Stimulated activated CD8-positive, alpha-beta memory T cell treated with anti-CD3 and anti-CD28 coated beads, Interleukin-7, amount 100 ng/mL, for 24 hours (primary cell): ENCODE data around the gene IL32.

Experiments
- DNase-seq: peaks from one replicate; pipeline ENCODE4 v3.0.0-alpha.2; 2020; ENCODE audit warnings: low read depth

IL32 gene

DNA sequence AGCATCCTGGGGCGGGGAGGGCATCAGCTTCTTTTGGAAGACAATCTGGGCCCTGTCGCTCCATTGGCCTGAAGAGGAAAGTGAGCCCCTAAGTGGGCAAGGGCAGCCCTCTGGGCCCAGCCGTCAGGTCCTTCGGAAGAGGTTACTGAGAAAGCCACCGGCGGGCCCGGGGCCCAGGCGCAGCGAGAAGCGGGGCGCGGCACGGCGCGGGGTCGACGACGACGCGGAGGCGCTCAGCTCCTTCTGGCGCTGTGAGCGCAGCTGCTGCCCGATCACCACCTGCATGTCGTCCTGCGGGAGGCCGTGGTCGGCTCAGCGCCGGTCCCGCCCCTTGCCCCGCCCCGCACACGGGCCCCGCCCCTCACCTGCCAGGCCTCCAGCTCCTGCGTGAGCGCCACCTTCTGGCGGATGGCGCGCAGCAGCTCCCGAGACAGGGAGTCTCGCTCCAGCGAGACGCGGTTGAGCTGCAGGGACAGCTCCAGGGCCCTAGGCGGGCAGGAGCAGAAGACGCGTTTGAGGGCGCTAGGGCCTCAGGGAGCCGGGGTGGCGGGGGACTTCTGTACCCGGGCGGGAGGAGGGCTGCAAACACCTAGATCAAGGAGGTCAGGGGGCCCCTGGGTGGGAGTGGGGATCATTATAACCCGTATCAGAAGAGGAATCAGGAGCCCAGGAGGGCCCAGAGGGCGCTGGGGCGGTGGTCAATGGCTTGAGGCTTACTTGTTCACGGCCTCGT lies 37.3 kb upstream of the IL32 start:
- peak; percentile 74 for DNase-seq

DNA sequence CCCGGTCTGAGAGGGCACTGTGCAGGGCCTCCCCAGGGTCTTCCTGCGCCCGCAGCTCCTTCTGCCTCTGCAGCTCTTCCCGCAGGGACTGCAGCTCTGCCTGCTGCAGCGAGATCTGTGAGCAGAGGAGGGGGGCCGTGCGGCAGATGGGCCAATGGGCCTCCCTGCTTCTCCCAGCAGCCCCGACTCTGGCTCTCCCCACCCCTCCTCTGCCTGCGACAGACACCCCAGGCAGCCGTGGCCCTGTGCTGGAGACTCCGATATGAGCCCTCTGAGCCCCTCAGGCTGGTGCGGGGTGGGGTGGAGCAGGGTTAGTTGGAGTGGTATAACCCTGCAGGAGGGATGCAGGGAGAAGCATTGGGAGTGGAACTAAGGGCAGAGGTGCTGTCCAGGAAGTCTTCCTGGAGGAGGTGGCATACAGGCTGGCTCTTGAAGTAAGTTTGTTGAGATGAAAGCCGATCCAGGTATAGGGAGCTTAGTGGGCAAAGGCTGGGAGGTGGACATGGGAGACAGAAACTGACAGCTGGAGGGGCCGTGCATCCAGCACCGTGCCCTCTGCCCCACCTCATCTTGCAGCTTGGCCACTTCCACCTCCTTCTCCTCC lies 36.6 kb upstream of the IL32 start:
- no peak for DNase-seq

DNA sequence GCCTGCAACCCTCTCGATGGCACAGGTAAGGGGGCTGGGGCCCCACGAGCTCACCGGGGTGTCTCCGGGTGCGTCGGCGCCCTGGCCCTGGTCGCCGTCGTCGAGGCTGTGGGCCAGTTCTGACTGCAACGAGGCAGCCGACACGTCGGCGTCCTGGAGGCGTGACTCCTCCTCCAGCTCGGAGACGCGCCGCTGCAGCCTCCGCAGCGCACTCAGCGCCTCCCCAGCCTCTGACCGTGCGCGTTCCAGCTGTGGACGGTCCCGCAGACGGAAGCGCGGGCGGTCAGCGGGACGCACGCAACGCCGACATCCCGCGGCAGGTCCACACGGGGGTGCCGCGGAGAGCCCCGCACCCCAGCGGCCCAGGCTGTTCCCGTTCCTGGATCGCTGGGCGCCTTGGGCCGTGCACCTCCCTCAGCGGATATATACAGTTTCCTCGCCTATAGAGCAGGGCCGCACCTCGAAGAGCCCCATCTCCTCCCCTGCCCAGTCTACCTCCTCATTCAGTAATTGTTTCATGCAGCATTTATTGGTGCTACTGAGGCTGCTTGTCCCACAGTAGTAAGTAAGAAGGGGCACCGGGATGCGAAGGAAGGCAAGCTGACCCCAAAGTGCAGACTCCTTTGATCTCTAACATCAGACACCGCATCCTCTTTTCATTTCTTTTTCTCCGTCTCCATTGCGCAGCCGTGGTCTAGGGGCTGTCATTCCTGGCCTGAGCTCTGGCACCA lies 35.8 kb upstream of the IL32 start:
- DNase-seq: no peak

DNA sequence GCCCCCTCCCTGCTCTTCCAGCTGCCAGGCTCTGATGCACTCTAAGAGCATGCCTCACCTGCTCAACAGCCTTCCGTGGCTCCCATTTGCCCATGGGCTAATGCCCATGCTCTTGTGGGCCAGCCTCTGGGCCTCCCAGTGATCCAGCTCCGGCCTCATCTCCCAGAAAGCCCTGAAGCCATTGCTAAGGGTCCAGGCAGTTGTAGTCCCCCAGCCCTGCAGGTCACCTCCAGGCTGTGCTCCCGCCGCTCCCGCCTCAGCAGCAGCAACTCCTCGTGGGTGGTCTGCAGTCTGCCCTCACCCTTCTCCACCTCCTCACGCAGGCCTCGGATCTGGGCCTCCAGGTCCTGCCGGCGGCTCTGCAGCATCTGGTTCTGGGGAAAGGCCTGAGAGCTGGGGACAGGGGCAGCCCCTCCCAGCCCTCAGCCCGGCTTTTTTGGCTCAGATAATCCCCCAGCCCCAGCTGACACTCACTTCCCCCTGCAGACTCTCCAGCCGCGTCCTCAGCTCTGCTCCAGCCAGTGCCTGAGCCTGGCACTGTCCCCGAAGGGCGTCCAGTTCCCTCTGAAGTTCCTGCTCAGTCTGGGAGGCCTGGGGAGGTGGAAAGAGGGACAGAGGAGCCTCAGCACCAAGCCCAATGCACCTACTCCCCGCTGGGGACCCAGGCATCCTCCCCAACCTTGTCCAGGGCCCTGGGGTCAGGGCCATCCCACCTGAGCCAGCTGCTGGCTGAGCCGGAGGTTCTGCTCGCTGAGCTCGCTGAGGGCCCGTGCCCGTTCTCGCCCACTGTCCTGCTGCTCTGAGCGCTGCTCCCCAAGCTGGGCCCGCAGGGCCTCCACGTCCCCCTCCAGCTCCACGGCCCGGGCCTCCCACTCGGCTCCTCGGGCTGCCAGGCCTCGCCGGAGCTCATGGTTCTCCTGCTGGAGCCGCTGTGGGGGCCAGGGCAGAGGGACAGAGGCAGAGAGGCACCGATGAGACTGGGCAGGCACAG lies 34.9 kb upstream of the IL32 start:
- no peak for DNase-seq

DNA sequence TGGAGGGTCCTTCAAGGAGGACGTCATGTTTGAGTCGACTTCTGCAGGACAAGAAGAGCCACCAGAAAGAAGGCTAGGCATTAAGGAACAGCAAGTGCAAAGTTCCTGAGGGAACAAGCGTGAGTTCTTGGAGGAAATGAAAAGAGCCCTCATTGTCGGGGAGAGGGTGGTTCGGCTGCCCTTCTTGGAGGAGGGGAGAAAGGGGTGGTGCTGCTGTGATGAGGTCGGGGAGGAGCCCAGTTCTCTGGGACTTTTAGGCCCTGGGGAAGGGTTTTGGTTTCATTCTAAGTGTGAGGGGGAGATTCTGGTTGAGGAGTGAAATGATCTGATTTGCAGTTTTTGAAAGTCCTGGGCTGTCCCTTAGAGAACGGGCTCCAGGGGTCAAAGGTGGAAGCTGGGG lies 32.8 kb upstream of the IL32 start:
- no peak for DNase-seq

DNA sequence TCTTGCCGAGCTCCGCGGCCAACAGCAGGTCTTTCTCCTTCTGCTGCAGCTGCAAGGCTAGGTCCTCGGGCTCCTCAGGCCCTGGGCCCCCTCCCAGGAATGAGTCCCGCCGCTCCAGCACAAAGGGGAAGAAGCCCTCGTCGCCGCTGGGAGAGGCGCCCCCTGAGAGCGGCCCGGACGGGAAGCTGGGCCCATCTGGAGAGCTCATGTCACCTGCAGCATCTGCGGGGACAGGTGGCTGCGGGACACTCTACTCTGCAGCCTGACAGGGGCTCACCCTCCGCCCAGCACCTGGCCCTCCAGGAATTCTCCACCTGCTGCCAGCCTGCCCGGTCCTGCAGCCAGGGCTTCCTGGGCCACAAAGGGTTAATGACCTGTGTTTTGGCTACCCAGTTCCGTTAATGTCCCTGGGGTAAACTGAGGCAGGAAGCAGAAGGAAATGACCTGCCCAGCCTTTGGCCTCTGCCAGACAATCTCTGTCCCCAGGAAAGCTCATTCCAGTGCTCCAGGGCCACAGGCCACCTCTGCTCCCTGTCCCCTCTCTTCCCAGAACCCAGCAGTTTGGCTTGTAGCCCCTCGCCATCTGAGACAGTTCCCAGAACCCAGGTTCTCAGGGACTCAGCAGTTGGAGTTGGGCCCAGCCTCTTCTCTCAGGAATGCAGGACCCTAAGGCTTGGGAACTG lies 30.0 kb upstream of the IL32 start:
- DNase-seq: no peak

DNA sequence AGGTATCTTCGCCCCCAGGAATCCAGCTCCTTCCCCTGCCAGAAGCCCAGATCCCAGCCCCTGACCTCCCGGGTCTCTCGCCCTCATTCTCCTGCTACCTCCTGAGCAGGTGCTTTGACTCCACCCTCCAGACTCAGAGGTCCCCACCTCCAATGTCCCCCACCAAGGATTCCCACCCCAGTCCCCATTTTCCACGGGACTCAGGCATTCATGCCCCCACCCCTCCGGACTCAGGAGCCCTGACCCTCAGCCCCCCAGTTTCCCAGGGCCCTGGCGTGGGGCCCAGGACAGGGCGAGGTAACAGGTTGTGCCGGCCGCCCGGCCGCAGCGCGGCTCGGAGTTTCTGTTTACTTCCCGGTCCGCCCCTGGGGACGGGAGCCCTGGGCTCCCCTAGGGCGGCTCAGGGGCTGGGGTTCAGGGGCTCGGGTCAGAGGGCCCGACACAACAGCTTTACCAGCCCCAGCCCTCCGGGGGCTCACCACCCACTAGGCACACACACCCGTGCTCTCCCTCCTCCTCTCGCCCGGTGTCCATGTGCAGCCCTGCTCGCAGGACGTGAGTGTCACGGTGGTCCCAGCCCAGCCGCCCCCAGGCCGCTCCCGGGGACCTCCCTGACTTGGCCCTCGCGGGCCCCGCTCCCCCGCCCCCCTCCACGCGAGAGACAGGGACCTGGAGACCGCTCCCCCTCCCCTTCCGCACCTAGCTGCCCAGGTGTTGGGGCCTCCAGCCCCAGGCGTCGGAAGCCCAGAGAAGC lies 29.3 kb upstream of the IL32 start:
- no peak for DNase-seq

DNA sequence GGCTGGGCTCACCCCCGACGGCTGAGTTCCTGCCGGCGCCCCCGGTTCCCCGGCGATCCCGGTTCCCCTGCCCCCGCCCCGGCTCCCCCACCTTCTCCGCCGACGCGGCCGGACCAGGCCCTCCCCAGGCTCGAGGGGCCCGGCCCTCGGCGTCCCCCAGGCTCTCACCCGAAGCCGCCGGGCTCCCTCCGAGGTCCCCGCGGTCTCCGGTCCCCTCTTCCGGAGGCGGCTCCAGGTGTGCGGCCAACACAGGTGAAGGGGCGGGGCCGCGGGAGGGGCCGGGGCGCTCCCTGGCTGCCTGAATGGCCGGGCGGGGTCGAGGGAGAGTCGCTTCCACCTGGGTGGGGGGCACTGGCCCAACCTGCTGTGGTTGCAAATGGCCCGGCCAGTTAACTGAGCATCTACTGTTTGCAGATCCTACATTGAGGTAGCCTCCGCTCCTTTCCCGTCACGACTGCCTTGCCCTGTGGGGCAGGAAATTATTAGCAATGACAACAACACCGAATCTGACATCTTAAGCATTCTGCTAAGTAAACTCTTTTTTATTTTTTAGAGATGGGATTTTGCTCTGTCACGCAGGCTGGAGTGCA lies 28.6 kb upstream of the IL32 start, which contains the start of gene BICDL2:
Gene BICDL2 (minus strand): TSS at position 219 of the 590 bp plus-strand sequence. CDS start 1,448 bp downstream, outside the sequence.
- no peak for DNase-seq

DNA sequence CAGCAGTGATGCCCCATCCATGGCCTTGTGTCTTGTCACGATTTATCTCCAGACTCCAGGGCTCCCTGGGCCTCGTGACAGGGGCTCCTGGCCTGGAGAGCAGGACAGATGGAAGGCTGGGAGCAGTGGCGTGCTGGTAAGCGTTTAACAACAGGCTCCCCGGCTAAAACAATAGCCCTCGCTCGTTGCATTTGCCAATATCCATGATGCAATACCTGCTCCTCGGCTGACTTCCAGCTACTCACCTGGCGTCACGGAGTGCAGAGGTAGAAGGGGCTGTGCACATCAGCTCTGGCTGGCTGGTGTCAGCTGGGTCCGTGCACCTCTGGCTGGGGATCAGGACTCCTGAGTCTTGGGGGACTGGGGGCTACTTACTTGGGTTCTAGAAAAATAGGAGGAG lies 27.2 kb upstream of the IL32 start:
- DNase-seq: no peak

DNA sequence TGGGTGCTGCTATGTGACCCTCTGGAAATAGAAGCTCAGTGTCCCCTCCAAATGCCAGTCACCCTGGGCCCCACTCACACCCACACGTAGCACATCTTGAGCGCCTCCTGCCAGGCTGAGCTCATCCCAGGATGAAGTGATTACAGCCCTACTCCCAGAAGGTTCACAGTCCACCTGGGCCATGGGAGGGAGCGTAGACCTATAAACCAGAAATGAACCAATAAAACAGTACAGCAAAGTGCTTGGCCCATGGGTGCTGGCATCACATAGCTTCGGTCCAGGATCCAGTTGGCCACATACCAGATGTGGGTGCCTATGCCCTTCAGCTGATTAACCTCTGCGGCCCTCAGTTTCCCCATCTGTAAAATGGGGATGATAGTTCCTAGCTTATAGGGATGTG lies 26.5 kb upstream of the IL32 start:
- no peak for DNase-seq

DNA sequence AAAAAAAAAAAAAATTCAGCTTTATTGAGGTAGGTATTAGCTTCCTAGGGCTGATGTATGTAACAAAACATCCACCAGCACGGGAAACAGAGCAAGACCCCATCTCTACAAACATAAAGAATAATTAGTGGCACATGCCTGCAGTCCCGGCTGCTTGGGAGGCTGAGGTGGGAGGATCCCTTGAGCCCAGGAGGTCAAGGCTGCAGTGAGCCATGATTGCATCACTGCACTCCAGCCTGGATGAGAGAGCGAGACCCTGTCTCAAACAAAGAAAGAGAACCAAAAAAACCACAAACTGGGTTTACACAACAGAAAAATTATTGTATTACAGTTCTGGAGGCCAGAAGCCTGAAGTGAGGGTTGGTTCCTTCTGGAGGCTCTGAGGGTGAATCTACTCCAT lies 23.1 kb upstream of the IL32 start:
- no peak for DNase-seq

DNA sequence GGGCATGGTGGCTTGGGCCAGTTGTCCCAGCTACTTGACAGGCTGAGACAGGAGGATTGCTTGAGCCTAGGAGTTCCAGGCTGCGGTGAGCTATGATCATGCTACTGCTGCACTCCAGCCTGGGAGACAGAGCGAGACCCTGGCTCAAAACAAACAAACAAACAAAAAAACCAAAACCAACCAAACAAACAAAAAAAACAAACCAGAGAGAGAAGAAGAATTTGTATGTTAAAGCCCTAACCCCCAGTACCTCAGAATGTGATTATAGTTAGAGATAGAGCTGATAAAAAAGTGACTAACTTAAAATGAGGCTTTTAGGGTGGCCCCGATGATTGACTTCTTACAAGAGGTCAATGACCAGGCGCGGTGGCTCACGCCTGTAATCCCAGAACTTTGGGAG lies 20.7 kb upstream of the IL32 start:
- no peak for DNase-seq

DNA sequence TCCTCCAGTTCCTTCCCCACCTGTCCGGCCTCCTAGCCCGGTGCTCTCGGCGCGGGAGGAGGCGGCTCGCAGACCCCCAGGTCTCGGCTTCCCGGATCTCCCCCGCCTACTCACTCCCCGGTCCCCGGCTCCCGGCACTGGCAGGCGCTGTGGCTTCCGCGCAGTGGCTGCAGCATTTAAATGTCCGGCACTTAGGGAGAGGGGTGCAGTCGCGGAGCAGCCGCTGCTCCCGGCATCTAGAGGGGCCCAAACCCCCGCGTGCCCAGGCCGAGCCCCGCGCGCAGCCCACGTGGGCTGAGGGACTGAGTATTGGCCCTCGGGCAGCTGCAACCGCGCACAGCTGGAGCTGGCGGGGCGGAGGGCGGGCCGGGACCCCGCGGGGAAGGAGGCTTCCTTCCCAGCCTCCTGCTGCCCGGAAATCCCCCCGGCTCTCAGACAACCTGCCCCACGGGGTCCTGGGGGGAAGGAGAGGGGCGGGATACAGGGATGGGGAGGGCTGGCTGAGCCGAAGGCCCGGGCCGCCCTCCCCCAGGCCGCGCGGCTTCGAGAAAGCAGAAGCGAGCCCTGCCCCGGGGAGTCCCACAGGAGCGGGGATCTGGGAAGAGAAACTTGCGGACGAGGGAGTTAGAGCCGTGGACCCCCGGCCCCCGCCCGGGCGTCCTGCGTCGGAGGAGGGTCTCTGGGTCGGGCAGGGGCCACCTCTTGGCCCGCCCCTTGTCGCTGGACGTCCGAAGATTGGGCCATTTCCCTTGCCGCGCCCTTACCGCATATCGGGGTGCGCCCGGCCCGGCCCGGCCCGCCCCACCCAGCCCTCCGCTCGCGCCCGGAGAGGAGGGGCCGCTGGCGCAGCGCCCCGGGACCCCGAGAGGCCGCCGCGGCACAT lies 19.4 kb upstream of the IL32 start, which contains the start of gene MMP25:
Gene MMP25 (plus strand): TSS at position 804 of the 883 bp plus-strand sequence. CDS start 357 bp downstream, outside the sequence.
- no peak for DNase-seq

DNA sequence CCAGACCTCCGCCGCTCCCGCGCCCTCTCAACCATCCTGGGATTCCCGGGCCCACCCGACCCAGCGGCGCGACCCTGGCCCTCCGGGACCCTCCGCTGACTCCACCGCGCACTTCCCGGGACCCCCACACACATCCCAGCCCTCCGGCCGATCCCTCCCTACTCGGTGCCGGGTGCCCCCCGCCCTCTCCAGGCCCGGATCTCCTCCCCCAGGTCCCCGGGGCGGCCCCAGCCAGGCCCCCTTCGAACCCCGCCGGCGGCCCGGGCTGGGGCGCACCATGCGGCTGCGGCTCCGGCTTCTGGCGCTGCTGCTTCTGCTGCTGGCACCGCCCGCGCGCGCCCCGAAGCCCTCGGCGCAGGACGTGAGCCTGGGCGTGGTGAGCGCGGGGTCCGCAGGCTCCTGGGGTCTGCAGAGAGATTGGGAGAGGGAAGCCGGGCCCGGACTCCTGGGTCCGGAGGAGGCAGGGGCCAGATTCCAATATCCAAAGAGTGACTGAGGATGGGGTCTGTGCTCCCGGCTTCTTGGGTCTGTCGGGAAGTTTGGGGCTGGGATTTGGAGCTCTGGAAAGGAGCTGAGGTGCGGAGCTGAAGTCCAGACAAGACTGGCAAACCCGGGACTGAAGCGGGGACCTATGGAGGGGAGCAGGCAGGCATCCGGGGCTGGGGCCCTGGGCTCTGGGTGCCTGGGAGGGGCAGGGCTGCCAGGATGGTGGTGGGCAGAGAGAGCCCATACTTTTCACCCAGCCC lies 18.6 kb upstream of the IL32 start:
- DNase-seq: no peak

DNA sequence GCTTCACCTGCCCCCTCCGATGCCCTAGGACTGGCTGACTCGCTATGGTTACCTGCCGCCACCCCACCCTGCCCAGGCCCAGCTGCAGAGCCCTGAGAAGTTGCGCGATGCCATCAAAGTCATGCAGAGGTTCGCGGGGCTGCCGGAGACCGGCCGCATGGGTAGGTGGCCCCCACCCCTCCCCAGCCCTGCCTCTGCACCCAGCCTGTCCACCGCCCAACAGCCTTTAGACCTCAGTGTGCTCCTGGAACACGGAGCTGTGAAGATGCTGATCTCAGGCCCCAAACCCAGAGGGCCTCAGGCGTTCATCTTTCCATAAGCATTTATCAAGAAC lies 18.1 kb upstream of the IL32 start:
- DNase-seq: no peak

DNA sequence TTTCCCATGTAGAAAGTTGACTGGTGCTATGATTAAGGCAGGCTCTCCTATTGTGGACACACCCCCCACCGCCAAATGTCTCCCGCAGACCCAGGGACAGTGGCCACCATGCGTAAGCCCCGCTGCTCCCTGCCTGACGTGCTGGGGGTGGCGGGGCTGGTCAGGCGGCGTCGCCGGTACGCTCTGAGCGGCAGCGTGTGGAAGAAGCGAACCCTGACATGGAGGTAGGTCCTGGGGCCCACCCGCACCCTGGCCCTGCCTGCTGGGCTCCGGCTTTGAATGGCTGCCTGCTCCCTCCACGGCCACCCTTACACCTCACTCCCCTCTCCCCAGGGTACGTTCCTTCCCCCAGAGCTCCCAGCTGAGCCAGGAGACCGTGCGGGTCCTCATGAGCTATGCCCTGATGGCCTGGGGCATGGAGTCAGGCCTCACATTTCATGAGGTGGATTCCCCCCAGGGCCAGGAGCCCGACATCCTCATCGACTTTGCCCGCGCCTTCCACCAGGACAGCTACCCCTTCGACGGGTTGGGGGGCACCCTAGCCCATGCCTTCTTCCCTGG lies 15.4 kb upstream of the IL32 start:
- DNase-seq: no peak

DNA sequence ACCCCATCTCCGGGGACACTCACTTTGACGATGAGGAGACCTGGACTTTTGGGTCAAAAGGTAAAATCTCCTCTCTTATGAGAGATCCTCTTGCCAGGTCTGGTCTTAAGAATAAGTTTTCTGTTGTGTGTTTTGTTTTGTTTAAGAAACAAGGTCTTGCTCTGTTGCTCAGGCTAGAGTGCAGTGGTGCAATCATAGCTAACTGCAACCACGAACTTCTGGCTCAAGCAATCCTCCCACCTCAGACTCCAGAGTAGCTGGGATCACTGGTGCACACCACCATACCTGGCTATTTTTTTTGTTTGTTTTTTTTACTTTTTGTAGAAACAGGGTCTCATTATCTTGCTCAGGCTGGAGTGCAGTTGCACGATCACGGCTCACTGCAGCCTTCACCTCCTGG lies 15.0 kb upstream of the IL32 start:
- DNase-seq: no peak

DNA sequence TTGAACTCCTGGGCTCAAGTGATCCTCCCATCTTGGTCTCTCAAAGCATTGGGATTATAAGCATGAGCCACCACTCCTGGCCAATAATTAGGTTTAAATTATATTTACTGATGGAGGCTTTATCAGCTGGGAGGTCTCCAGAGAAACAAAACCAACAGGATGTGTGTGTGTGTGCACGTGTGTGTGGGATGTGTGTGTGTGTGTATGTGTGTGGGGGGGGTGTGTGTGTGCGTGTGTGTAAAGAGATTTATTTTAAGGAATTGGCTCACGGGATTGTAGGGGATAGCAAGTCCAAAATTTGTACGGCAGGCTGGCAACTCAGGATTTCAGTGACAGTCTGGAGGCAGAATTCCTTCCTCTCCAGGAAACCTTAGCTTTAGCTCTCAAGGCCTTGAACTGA lies 14.4 kb upstream of the IL32 start:
- no peak for DNase-seq
